Activated CD4-positive, CD25-positive, alpha-beta regulatory T cell treated with anti-CD3 and anti-CD28 coated beads, Interleukin-2, amount 50 U/mL, for 72 hours (primary cell): ENCODE data around the gene EFCAB10.
"Not testable (repeated sequence)": the region's sequence is repeated elsewhere in the genome, so short reads cannot be mapped to it uniquely, and the experiment has no call there.

Experiments
- DNase-seq: peaks from one replicate; pipeline ENCODE4 v3.0.0; 2021

Gene EFCAB10

GRCh38 chr7:105581066-105581811 lies at the start of gene EFCAB10:
Gene EFCAB10, minus strand, starts transcription at chr7:105581493. Its CDS starts 30 bp downstream, at chr7:105581463.
- peak; percentile 50 for DNase-seq

- DNase-seq, result no peak
Observed at GRCh38 chr7:105625986-105626385, 44.7 kb upstream of the EFCAB10 start.

GRCh38 chr7:105623906-105624305 lies 42.6 kb upstream of the EFCAB10 start:
- DNase-seq, result no peak

GRCh38 chr7:105623378-105623777 lies 42.1 kb upstream of the EFCAB10 start:
- no peak for DNase-seq

- no peak for DNase-seq
Observed at GRCh38 chr7:105622106-105622731, 40.9 kb upstream of the EFCAB10 start.

GRCh38 chr7:105621617-105622016 lies 40.3 kb upstream of the EFCAB10 start:
- no peak for DNase-seq

GRCh38 chr7:105621176-105621575 lies 39.9 kb upstream of the EFCAB10 start:
- DNase-seq, result no peak

GRCh38 chr7:105619590-105619989 lies 38.3 kb upstream of the EFCAB10 start:
- DNase-seq, result no peak

GRCh38 chr7:105618016-105618296 lies 36.7 kb upstream of the EFCAB10 start:
- no peak for DNase-seq

- no peak for DNase-seq
Observed at GRCh38 chr7:105617280-105618015, 36.2 kb upstream of the EFCAB10 start.

GRCh38 chr7:105614341-105614840 lies 33.1 kb upstream of the EFCAB10 start:
- DNase-seq, result no peak

- no peak for DNase-seq
Observed at GRCh38 chr7:105613611-105614330, 32.5 kb upstream of the EFCAB10 start.

GRCh38 chr7:105612806-105613205 lies 31.5 kb upstream of the EFCAB10 start:
- no peak for DNase-seq

- DNase-seq, result no peak
Observed at GRCh38 chr7:105611856-105612775, 30.8 kb upstream of the EFCAB10 start.

- no peak for DNase-seq
Observed at GRCh38 chr7:105610165-105610930, 29.1 kb upstream of the EFCAB10 start.

- no peak for DNase-seq
Observed at GRCh38 chr7:105602325-105603305, 21.3 kb upstream of the EFCAB10 start.

- no peak for DNase-seq
Observed at GRCh38 chr7:105600720-105601550, 19.6 kb upstream of the EFCAB10 start.

- no peak for DNase-seq
Observed at GRCh38 chr7:105599551-105599950, 18.3 kb upstream of the EFCAB10 start.

GRCh38 chr7:105599080-105599479 lies 17.8 kb upstream of the EFCAB10 start:
- DNase-seq, result not testable (repeated sequence)
